ENCODE data around the gene SUSD3. TPM values are rescaled to one million over a fixed set of nuclear protein-coding genes. Genes with fewer than 3 reads are reported as not detected.

The SUSD3 gene
- total RNA-seq, 1 experiment from 2014 or later = 5.0 TPM

- Histone ChIP-seq H3K36me3 (ENCODE audit: control insufficient read depth, insufficient read depth, low read length) (no peaks in the 10 kb centered on the region), H3K4me1 (ENCODE audit: control insufficient read depth, insufficient read depth, low read length) (no peaks in the 10 kb centered on the region), H3K27me3 (ENCODE audit: control insufficient read depth, insufficient read depth, low read length) (no peaks in the 10 kb centered on the region), H3K4me3 (ENCODE audit: low read depth in 2 of 2, low read length in 2 of 2) (no peak overlapping the region), H3K27ac (ENCODE audit: low read length) (no peak overlapping the region), H3K9me3 (ENCODE audit: control insufficient read depth, insufficient read depth, low read depth, low read length) (no peaks in the 10 kb centered on the region)
- BruUV-seq (replicated peaks) = no TSS peak
- intact Hi-C loops (cut with micrococcal nuclease; ENCODE audit: unreplicated experiment) = no loop called here
- no peak for DNase-seq (ENCODE audit: low read depth, low spot score)
- TF ChIP-seq SIN3A (IDR thresholded peaks at IDR 0.05; ENCODE audit: borderline replicate concordance, insufficient read depth, low read depth, low read length) (no peak), CTCF (IDR thresholded peaks at IDR 0.05) (no peak), POLR2AphosphoS5 (IDR thresholded peaks at IDR 0.05; ENCODE audit: low read depth, low read length) (no peak), REST (IDR thresholded peaks at IDR 0.05; ENCODE audit: insufficient read depth in 1 of 2, low read depth in 2 of 2, low read length in 1 of 2) (no peak), TCF7L2 (IDR thresholded peaks at IDR 0.05; ENCODE audit: low read depth, low read length) (no peak)
- ChIA-PET CTCF (no interaction called here), POLR2A (no interaction called here)
- ATAC-seq = no peak
- in situ Hi-C loops (cut with HindIII; ENCODE audit: low pct_unique_long_range_greater_than_20kb, low sequenced_read_pairs) = no loop called here
These were observed 18.1 kb upstream of the SUSD3 start for GRCh38 chr9:93040409-93040808.

- H3K27me3 ChIP-seq (ENCODE audit: control insufficient read depth, insufficient read depth, low read length) = no peaks in the 10 kb centered on the region
- H3K4me1 ChIP-seq (ENCODE audit: control insufficient read depth, insufficient read depth, low read length) = no peaks in the 10 kb centered on the region
- TF ChIP-seq REST (IDR thresholded peaks at IDR 0.05; ENCODE audit: insufficient read depth in 1 of 2, low read depth in 2 of 2, low read length in 1 of 2) = no peak
- TF ChIP-seq POLR2AphosphoS5 (IDR thresholded peaks at IDR 0.05; ENCODE audit: low read depth, low read length) = no peak
- TF ChIP-seq SIN3A (IDR thresholded peaks at IDR 0.05; ENCODE audit: borderline replicate concordance, insufficient read depth, low read depth, low read length) = no peak
- no peak for TF ChIP-seq TCF7L2 (IDR thresholded peaks at IDR 0.05; ENCODE audit: low read depth, low read length)
- no peak for TF ChIP-seq CTCF (IDR thresholded peaks at IDR 0.05)
- CTCF ChIA-PET = no interaction called here
- in situ Hi-C loops (cut with HindIII; ENCODE audit: low pct_unique_long_range_greater_than_20kb, low sequenced_read_pairs) = no loop called here
- POLR2A ChIA-PET = no interaction called here
- BruUV-seq (replicated peaks) = no TSS peak
- no peaks in the 10 kb centered on the region for H3K36me3 ChIP-seq (ENCODE audit: control insufficient read depth, insufficient read depth, low read length)
- H3K4me3 ChIP-seq (ENCODE audit: low read depth in 2 of 2, low read length in 2 of 2) = no peak overlapping the region
- no peaks in the 10 kb centered on the region for H3K9me3 ChIP-seq (ENCODE audit: control insufficient read depth, insufficient read depth, low read depth, low read length)
- DNase-seq (ENCODE audit: low read depth, low spot score) (no peak), ATAC-seq (no peak)
- H3K27ac ChIP-seq (ENCODE audit: low read length) = no peak overlapping the region
- intact Hi-C loops (cut with micrococcal nuclease; ENCODE audit: unreplicated experiment) = no loop called here
These were observed 17.2 kb upstream of the SUSD3 start for GRCh38 chr9:93041108-93041802.
